GM21360 (cell line): ENCODE results near the gene ABAT.

Source experiments
- ATAC-seq: cut with Tn5 transposase; IDR thresholded peaks from one replicate; pipeline ENCODE4 v1.9.1; 2021; ENCODE audit warnings: mild to moderate bottlenecking, moderate library complexity; ENCODE audit not compliant: unreplicated experiment

Gene ABAT

GRCh38 chr16:8674413-8675022 is at the start of gene ABAT:
Gene ABAT (plus strand): TSS chr16:8674617. CDS start chr16:8735740, 61,123 bp downstream.
- peak; percentile 100 for ATAC-seq

DNA sequence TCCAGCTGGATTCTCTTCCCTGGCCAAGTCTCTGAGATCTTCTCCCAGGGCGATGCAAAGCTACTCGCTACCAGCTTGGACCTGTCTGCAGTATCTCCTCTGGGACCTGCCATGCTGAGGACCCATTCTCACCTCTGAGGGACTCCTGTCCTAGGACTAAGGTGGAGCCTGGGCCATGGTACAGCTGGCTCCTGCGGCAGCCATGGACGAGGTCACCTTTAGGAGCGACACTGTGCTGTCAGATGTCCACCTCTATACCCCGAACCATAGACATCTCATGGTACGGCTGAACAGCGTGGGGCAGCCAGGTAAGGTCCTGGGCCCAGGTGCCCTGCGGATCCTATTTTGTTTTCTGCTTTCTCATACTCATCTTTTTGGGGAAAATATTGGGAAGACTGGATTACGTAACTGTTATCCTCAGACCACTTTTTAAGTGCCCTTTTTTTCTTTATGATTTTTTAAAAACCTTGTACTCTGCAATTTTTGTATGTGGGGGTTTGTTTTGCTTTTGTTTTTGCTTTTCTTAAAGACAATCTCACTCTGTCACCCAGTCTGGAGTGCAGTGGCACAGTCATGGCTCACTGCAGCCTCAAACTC is 48.8 kb upstream of the ABAT start:
- no peak for ATAC-seq

DNA sequence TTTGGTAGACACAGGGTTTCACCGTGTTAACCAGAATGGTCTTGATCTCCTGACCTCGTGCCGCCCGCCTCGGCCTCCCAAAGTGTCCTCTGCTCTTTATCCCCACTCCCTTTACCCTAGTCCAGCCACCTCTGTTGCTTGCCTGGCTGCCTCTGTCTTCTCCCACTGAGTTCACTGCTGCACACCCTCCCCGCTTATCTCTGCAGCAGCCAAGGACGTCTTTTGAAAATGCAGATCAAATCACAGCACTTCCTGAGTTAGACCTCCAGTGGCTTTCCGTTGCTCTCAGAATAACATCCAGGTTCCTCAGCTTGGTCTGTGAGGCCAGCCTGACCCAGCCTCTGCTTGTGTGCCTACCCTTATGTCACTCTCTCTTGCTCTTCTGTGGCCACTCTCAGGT is 47.5 kb upstream of the ABAT start:
- no peak for ATAC-seq

- no peak for ATAC-seq
Observed at GRCh38 chr16:8627456-8627855, 47.0 kb upstream of the ABAT start.

GRCh38 chr16:8628981-8629725 is 45.3 kb upstream of the ABAT start:
- ATAC-seq: no peak

- no peak for ATAC-seq
Observed at GRCh38 chr16:8630255-8630953, 44.0 kb upstream of the ABAT start.

GRCh38 chr16:8631373-8631772 is 43.0 kb upstream of the ABAT start:
- no peak for ATAC-seq

- ATAC-seq: no peak
Observed at GRCh38 chr16:8631818-8632465, 42.5 kb upstream of the ABAT start.

DNA sequence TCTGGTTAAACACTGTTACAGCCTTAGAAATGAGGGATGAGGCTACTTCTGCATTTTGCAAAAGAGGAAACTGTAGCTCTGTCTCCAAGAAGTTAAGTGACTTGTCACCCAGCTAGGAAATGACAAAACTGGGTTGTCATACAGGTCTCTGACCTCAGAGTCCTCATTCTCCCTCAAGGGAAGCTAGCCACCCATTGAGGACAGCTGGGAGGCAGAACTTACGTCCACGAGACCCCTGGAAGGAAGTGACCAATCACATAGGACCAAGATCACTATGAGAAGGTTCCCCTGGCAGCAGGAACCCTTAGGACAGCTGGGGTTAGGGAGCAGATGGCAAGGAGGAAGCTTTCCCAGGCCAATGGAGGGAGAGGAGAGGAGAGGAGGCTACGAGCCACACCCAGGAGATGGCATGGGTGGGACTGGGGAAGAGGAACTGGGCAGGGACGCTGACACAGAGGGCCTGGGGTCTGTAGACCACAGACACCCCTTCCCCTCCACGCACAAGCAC is 41.7 kb upstream of the ABAT start:
- no peak for ATAC-seq

DNA sequence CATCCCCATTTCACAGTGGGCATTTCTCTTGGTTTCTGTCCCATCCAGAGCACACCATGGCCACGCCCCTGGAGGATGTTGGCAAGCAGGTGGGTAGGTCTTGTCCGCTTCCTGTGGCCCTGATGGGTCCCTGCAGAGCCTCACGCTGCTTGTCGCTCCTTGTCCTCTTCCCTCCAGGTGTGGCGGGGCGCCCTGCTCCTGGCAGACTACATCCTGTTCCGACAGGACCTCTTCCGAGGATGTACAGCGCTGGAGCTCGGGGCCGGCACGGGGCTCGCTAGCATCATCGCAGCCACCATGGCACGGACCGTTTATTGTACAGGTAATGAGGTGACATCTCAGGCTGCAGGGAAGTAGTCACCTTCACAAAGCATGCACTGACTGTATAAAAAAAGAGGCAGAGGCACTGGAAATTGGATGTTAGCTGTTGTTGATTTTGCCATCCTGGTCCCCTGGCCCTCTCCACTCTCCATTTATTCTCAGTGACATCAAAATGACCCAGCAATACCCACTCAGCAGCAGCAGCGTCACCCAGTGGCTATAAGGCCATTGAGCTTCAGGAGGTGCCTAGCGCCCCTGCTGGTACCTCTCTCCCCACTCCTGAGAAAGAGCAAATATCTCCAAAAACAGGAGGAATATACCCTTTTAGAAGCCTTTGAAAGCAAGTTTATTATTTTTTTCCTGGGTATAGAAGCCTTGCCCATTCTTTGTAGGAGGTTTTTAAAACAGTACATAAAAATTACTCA is 39.3 kb upstream of the ABAT start:
- ATAC-seq: no peak

DNA sequence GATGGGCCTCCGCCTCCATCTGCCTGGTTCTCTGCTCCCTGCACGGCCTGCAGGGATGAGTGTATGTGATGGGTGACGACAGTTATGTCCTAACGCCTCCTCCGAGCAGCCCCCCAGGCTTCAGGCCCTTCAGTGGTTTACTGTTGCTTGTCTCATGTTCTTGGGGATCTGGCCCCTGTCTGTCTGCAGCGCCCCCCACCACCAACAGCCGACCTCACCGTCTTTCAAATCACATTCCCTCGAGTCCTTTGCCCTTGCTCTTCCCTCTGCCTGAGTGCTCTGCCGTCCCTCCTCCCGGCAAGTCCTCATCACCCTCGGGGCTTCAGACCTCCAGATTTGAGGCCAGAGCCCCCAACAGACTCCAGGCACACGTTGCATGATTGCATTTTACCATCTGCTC is 34.7 kb upstream of the ABAT start:
- no peak for ATAC-seq

- ATAC-seq: no peak
Observed at GRCh38 chr16:8641671-8642070, 32.7 kb upstream of the ABAT start.

DNA sequence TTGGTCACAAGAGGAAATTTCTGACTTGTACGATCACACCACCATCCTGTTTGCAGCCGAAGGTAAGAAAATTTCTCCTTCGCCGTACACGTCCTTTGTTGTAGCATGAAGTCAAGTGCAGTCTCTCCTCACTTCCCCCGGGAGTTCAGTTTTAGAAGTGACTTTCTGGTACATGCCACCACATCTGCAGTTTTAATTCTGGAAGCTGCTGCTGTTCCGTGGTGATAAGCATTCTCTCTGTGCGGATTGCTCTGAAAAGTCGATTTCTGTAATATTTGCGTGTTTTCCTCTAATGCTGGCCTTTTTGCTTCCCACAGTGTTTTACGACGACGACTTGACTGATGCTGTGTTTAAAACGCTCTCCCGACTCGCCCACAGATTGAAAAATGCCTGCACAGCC is 32.3 kb upstream of the ABAT start:
- no peak for ATAC-seq

GRCh38 chr16:8644211-8645140 is 29.9 kb upstream of the ABAT start:
- ATAC-seq: no peak

- ATAC-seq: no peak
Observed at GRCh38 chr16:8645141-8645521, 29.3 kb upstream of the ABAT start.

- no peak for ATAC-seq
Observed at GRCh38 chr16:8645831-8646230, 28.6 kb upstream of the ABAT start.

DNA sequence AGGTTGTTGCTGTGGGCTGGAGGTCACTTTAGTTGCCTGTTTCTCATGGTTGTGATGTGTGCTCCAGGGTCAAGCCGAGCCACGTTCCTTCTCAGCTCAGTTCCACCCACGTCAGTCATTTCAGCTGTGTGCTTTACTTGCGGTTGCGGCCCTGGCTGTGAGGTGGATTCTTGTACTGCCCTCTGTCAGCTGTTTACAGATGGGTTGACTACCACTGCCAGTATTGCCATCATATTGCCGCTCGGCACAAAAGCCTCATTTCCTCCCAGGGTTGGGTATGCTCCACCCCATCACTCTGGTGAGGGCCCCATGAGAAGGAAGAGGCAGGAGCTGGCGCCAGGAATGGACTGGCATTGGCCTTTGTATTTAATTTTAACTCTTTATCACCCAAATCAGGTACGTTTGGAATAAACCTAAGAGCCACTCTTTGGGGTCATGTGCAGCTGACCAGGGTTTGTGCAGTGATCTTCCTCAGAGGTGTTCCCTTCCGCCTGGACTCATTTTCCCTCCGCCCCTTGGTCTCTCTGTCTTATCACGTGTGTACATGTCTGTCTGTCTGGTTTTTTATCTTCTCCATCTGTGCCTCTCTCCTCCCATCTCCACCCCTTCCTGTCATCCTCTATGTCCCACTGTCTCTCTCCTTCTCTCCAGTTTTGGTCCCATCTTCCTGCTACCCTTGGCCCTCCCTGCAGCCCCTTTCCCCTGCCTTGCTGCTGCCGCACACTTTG is 27.9 kb upstream of the ABAT start:
- no peak for ATAC-seq

DNA sequence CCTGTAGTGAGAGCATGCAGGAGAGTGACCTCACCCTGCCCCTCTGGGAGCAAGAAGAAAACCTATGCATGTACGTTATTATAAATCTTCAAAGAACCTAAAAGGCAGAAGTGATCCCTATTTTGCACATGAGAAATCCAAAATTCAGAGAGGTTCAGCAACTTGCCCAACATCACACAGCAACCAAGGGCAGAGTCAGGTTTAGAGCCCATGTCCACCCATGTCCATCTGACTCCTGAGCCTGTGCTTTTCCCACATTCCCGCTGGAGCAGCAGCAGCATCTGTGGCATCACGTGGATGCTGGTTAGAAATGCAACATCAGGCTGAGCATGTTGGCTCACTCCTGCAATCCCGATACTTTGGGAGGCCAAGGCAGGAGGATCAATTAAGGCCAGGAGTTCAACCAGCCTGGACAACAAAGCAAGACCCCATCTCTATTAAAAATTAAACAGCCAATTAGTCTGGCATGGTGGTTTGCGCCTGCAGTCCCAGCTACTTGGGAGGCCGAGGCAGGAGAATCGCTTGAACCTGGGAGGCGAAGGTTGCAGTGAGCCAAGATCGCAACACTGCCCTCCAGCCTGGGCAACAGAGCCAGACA is 26.6 kb upstream of the ABAT start:
- no peak for ATAC-seq
